Tibial nerve (tissue), 3 donors: Measurements from ENCODE around the gene EPHA7.

Experiments
- CTCF ChIP-seq, 5 experiments: fragments of 200-600 bp in 3 of 5; fragments of 450-650 bp in 2 of 5; sonication (generic) in 3 of 5; IDR thresholded peaks; one replicate each; pipeline ENCODE4 v1.5.1; 2016 to 2019; ENCODE audit warnings: antibody characterized with exemption in 5 of 5, mild to moderate bottlenecking in 3 of 5, moderate library complexity in 2 of 5
- POLR2A ChIP-seq, 2 donors: fragments of 450-650 bp; IDR thresholded peaks; one replicate each; pipeline ENCODE4 v1.6.1; 2017; ENCODE audit warnings: antibody characterized with exemption in 2 of 2, mild to moderate bottlenecking in 2 of 2, moderate library complexity in 2 of 2

GRCh38 chr6:93341900-93342613 is 77.3 kb downstream of the EPHA7 start:
- TF ChIP-seq POLR2A (IDR thresholded peaks at IDR 0.05) (no peak), CTCF (IDR thresholded peaks at IDR 0.05) (no peak)
